HG03039 (cell line): ENCODE data around the gene CCDC92B.

Experiments used
- ATAC-seq: cut with Tn5 transposase; IDR thresholded peaks from one replicate; pipeline ENCODE4 v1.9.1; 2021; ENCODE audit warnings: mild to moderate bottlenecking, moderate library complexity; ENCODE audit not compliant: unreplicated experiment

The CCDC92B gene

DNA sequence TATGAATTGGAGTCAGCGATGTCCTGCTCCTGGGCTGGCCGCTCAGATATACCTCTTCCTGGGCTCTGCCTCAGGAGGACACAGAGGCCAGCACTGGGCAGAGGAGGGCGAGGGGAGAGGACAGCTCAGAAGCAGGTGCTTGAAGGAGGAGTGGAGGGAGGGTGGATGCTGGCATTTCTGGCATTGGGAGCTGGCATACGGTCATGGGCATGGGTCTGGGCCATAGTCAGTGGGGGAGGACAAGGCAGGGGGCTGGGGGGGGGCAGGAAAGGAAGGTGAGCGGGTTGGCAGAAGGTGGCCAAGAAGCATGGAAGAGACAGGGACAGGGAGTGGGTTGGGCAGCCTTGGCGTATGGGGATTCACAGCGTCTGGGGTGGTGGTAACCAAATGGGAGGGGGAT lies 30.1 kb upstream of the CCDC92B start:
- no peak for ATAC-seq

DNA sequence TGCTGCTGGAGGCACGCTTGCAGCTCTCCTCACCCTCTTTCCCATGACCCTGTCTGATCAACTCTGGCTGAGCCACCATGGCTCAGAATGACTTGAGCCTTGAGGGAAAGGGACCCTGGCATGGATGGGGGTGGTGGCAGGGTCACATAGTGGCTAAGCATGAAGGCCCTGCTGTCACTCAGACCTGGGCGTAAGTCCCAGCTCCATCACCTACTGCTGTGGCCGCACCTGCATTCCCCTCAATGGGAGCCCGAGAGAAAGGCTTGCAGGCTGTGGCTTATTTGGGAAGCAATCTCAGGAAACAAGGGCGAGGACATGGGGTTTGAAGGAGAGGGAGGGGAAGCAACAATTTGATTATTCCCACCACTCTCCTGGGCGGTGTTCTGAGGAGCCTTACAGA lies 29.0 kb upstream of the CCDC92B start:
- no peak for ATAC-seq

DNA sequence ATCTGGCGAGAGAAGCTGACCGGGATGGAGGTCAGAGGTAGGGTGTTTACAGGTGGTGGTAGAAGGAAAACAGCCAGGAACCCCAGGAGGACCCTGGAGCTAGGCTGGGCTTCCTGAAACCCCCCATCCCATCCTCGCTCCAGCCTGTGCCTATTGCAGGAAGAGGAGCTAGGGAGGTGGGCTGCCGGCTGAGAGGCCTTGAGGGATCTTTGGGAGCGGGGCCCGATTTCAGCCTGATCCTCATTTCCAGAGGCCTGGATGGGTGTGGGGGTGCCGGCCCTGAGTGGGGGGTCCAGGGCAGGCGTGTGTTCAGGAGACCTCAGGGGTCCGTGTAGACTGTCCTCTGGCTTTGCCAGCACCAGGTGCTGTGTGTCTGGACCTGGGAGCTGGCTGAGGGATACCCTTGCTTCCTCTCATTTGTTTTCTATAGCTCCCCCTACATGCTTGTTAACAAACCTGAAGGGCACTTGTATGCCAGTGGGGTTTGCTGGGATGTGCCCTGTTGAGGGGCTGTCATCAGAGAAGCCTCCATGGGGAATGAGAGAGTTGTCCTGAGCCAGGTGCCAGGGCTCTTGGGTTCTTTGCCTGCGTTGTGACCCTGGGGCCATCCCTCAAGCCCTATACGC lies 27.9 kb upstream of the CCDC92B start:
- ATAC-seq, result no peak

DNA sequence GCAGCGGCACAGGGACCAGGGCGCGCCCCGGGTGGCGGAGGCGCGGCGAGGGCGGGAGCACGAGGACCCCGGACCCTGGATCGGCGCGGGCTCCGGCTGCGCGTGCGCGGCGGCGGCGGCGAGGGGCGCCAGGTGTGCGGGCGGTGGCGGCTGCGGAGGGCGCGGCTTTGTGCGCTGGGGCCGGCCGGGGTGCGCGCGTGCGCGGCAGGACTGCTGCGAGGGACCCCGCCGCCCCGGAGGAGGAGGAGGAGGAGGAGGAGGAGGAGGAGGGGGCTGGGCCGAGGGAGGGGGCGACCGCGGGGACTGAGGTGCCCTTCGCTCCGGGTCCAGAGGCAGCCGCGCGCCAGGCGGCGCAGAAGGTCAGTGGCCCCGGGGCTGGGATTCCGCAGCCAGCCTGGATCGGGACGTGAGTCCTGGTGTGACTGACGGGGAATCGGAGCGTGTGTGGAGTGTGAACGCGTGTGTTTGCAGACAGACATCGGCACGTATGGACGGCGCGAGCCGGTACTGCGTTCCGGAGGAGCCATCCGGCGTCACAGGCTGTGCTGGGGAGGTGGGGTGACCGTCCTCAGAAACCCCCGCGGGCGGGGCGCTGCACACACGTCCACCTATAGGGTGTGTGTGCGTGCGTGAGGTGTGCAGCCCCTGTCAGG lies 27.3 kb upstream of the CCDC92B start:
- ATAC-seq, result no peak

DNA sequence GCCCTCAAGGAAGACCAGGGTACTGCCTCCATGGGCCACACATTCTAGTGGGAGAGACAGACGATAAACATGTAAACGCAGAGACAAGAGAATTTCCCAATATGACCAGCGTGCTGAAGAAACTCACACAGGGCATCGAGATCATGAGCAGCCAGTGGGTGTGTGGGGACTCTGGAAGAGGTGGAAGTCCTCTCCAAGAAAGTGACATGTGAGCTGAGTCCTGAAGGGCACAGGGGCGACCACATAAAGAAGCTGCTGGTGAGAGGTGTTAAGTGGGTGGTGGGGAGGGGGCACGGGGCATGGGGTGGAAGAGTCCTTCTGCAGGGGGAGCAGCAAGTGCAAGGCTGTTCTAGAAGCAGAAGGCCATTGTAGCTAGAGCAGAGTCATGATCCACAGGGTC lies 25.8 kb upstream of the CCDC92B start:
- no peak for ATAC-seq

DNA sequence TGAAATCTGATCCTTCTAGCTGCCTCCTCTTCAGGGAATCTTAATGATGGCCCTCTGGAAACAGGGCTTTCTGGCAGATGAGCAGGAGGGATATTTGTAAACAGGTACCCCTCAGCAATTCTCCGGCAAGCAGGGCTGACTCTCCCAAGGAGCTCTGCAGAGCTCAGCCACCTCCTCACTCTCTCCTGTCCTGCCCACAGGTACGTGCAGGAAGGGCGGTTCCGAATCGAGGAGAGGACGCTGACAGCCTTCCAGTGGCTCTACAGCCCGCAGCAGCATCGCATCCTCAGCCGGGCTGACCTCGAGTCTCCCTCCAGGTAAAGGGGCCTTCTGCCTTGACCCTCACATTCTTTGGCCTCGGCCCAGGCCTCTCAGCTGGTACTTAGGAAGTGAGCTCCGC lies 20.7 kb upstream of the CCDC92B start:
- no peak for ATAC-seq

DNA sequence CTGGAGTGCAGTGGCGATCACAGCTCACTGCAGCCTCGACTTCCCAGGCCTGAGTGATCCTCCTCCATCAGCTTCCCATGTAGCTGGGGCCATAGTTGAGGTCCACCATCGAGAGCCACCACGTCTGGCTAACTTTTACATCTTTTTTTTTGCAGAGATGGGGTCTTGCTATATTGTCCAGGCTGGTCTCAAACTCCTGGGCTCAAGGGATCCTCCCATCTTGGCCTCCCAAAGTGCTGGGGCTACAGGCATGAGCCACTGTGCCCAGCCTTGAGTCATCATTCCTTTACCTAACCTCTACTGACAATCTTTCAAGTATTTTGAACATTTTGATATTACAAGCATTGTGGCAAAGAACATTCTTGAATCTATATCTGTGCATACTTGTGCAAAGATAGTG lies 9.4 kb upstream of the CCDC92B start:
- ATAC-seq, result no peak

DNA sequence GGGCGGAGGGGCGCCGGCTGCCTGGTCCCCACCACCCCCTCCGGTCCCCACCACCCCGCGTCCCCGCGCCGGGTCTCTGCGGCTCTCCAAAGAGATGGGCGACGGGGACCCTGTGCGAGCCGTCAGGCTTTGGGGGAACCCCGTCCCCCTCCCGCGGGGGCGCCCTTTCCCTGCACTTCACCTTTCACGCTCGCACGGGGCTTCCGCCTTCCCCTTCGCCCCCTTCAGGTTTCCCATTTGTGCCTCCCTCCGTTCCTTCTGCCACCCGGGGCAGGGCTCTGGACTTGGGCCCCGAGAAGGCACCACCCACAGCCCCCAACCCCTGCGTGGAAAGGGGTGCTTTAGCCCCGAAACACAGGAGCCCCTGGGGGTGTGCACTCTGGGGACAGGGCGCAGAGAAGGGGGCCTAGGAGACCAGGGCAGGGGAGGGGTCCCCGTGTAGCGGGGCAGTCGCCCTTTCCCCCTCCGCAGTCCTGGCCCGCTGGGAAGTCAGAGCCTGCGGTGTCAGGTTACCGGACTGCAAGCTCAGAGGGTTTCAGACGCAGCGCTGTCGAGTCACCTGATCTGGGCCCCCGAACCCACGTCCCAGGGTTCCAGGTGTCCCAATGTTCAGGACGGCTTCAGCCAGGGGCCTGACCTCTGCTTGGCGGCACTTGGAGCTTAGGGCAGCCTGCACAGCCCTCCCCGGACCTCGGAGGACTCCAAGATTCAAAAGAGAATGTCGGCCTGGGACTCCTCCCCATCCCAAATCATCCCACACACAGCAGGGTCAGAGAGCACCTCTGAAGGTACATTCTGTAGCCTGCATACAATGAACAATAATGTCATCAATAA lies 6.7 kb upstream of the CCDC92B start:
- ATAC-seq, result no peak

DNA sequence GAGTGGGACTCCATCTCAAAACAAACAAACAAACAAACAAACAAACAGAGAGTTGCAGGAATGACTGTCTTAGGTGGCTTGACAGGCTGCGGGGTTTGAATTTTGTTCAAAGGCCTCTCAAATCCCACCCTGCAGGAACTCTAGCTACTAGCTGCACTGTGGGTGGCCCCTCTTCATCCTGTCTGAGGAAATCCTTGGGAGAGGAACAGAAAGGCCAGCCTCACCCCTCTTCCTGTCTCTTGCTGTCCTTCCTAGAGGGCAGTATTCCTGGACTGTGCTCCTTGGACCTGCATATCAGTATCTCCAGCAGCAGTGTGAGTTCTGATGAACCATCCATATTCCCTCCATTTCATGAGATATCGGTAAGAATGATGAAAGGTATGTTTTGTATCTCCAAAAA lies 2.0 kb upstream of the CCDC92B start:
- no peak for ATAC-seq

DNA sequence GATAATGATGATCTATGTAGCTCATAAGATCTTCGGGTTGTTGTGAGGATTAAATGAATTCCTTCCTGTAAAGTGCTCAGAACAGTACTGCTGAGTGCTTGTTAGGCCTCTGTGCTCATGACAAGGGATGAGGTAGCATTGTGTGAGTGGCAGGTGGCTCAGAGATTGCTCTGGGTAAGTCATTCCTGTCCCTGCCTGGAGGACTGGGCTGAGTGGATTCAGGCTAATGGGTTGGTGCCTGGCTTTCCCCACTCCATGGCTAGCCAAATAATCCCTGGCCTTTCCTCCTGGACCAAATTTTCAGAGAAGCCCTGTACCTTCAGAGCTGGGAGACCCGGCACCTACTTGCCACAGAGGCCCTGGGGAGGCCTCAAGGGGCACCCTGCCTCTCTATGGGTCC lies 1.3 kb upstream of the CCDC92B start:
- ATAC-seq, result no peak

DNA sequence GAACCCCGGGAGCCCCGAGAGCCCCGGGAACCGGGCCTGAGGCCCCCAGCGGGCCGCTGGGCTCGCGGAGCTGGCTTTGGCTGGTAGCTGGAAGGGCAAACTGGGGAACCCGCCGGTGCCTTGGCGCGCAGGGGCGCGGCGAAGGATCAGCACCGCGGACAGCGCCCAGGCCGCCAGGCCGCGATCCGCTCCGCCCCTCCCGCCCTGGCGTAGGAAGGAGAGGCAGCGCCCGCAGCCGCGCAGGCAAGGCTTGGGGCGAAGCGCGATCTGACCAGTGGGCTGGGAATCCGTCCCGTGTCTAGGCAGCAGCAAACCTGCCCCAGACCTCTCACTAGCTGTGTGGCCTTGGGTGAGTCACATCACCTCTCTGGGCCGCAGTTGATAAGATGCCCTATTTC lies 331 bp upstream of the CCDC92B start:
- ATAC-seq, result no peak

DNA sequence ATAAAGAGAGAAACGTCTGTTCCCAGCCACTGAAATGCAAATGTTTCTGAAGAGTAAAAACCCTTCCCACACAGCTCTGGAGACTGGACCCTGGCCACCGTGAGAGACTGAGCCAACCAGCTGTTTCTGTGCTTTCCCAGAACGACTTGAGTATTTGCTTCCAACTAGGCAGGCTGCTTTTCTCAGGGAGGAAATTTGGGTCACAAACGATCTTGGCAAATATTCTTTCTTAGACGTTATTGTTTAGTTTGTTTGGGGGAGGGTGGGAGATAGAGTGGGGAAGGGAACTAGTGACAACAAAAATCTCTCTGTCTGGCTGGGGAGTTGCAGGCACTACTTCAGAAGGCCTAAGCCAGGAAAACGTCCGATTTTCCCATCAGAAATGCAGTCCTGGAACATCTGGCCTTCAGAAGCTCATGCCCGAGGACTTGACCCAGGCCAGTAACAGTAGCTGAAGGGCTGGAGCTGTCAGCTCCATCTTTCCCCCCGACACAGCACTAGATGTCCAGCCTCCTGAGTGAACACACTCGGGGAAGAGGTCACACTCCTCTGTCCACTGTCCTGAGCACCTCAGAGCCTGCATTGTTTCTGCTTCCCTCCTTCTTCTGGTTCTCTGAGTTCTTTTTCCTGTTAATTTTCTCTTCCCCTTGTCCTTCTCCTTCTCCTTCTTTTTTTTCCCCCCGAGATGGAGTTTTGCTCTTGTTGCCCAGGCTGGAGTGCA lies 4.0 kb downstream of the CCDC92B start:
- ATAC-seq, result no peak

DNA sequence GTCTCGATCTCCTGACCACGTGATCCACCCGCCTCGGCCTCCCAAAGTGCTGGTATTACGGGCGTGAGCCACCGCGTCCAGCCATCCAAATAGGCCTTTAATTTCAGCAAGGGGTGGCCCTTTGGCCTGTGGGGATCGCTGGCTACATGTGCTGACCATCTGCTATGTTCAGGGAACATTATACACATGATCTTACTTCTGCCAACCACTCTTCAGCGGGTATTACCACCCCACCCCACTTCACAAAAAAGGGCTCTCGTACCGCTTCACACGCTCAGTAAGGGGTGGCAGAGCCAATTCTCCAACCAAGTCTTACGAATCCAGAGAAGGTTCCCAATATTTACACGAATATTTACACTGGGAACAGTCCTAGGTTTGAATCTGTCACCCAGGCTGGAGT lies 11.8 kb downstream of the CCDC92B start:
- ATAC-seq, result no peak

DNA sequence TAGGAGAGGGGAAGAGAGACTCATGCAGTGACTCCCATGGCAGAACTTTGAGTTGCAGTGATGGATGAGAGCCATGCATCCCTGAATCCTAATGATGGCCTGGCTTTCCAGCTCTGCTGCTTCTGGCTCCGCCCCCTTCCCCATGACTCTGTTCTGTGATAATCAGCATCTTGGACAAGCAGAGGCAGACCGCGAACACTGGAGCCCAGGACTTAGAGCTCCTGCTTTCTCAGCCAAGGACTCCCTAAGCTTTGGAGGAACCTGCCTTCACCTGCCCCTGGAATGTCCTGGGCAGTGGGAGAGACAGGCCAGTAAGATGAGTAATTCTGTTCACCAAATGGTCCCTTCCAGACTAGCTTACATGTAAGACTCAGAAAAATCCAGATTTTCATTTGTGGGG lies 12.5 kb downstream of the CCDC92B start:
- no peak for ATAC-seq

DNA sequence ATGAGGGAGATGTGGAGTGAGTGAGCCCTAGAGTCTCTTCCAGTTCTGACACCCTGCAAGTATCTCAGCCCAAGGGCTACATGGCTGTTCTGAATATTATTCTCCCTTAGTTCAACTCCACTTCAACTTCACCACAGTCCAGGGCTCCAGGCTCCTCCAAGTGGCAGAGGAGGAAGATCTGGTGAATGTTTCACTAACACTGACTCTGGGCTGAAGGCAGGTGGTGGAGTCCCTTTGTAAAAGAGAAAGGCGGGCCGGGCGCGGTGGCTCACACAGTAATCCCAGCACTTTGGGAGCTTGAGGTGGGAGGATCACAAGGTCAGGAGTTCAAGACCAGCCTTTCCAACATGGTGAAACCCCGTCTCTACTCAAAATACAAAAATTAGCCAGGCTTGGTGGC lies 13.6 kb downstream of the CCDC92B start:
- ATAC-seq, result no peak

DNA sequence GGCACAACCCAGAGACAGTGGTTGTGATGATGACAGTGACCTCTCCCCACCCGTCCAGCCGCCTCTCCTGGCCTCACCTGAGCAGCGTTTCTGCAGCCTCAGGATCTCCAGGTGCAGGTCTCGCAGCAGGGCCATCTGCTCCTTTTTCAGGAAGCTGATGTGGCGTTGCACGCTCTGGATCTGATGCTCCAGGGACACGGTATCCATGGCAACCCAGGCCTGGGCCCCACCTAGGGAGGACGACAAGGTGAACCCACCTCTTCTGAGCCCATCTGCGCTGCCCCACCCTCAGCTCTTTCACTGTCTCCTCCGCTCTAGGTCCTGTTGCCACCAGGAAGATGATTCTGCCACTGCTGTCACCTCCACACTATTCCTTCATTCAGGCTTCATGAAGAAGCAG lies 14.5 kb downstream of the CCDC92B start:
- no peak for ATAC-seq

DNA sequence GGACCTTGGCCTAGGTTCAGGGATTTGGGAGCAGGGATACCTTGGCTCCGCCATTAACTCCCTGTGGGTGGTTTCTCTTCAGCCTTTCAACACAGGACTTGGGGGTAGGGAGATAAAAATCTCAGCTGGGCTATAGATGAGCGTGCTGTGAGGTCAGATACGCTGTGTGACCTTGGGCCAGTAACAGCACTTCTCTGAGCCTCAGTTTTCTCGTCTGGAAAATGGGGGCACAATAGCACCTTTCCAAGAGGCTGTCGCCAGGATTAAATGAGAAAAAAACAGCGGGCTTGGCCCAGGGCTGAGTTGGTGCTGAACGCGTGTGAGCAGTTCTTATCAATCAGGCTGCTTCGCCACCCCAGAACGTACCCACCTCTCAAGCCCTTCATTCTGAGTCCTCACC lies 17.6 kb downstream of the CCDC92B start:
- no peak for ATAC-seq

DNA sequence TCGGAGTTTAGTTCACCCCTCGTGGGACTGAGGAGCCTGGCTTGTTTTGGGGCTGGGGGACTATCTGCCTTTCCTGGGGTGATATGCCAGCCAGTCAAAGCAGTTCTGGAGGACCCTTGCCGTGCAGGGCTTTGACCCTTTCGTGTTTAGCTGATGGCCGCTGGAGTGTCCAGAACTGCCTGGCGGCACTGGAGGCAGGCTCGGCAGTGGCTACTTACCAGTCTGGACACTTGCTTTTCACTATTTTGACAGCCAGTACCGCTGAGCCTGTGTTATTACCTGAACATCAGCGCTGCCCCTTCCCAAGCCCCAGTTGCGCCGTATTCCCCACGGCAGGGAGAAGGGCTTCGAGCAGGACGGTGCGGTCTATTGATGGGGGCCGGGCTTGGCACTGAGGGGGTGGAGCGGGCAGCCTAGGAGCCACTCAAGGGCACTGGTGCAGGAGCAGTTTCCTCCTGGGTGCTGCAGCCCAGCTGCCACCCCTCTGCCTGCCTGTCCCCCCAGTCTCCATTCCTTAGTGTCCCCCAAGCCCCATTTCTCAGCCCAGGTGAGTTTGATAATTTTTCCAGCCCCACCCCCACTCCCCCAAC lies 18.6 kb downstream of the CCDC92B start:
- ATAC-seq, result no peak

DNA sequence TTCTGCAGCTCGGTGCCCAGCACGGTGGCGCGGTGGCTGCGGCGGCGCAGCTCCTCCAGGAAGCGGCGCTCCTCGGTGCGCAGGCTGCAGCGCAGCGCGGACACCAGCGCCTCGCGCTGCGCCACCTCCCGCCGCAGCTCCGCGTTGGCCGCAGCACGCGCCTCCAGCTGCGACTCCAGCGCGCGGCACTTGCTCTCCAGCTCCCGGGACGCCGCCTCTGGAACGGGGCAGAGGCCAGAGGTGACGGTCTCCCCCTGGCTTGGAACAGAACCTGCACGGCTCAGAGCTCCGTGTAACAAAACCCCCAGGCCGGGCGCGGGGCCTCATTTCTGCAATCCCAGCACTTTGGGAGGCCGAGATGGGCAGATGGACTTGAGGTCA lies 24.7 kb downstream of the CCDC92B start:
- no peak for ATAC-seq

DNA sequence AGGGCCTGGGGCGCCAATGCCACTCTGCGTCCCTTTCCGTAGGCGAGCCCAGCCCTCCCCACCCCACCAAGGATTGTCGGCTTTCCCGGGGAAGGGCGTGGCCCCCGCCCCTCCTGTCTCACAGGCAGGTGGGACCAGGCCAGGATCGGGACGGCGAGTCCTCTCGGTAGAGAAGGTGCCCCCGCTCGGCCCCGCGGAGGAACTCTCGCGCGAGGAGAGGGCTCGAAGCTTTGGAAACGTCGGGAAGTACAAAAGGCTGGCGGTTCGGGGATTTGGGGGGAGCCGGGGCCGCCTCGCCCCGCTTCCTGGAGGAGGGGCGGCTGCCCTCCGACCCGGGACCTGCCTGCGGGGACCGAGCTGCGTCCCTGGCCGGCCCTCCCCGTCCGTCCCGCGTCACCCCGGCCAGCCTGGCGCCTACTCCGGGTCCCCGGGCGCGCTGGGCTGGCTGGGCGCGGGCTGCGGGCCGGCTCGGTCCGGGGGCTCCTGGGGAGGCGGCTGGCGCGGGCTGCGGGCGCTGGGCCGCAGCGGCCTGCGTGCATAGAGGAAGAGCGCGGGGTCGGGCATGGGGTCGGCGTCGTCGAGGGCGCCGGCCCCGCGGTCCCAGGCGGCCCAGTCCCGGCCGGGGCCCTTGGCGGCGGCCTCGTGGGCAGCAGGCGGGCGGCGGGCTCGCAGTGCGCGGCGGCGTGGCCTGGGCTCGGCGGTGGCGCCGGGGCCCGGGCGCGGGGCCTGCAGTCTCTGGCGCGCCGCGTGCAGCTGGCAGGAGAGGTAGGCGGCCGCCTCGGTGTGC lies 25.3 kb downstream of the CCDC92B start:
- no peak for ATAC-seq
